Transverse colon (tissue), 4 donors: ENCODE data around the gene ZSWIM1. TPM values are rescaled to one million over a fixed set of nuclear protein-coding genes. Genes with fewer than 3 reads are reported as not detected.

Experiments
- DNase-seq: peaks from one replicate; pipeline ENCODE4 v3.0.0-alpha.2; 2019
- H3K27ac ChIP-seq, 4 donors: fragments of 200-600 bp; sonication (generic); 2 replicates each; pipeline ENCODE4 v1.5.1; 2016 to 2018; ENCODE audit warnings: inconsistent platforms in 4 of 4
- H3K27me3 ChIP-seq: fragments of 200-600 bp; sonication (generic); 2 replicates; pipeline ENCODE4 v1.5.1; 2017; ENCODE audit warnings: inconsistent platforms
- H3K36me3 ChIP-seq, 4 donors: fragments of 200-600 bp; sonication (generic); 2 replicates each; pipeline ENCODE4 v1.5.1; 2017 to 2019; ENCODE audit warnings: inconsistent platforms in 4 of 4
- H3K4me1 ChIP-seq, 4 donors: fragments of 200-600 bp; sonication (generic); 2 replicates each; pipeline ENCODE4 v1.5.1; 2017 to 2020; ENCODE audit warnings: inconsistent platforms in 4 of 4
- H3K4me3 ChIP-seq, 4 donors: fragments of 200-600 bp; sonication (generic); 1 replicate in 1 of 4; 2 replicates in 3 of 4; pipeline versions ENCODE4 v1.5.1 to v1.6.1; 2017 to 2019; ENCODE audit warnings: inconsistent platforms in 4 of 4
- H3K9me3 ChIP-seq, 2 donors: fragments of 200-600 bp; sonication (generic); 2 replicates each; pipeline ENCODE4 v1.5.1; 2017 to 2019; ENCODE audit warnings: inconsistent platforms in 2 of 2
- CTCF ChIP-seq, 5 experiments: fragments of 200-600 bp in 3 of 5; fragments of 450-650 bp in 2 of 5; sonication (generic) in 3 of 5; IDR thresholded peaks; 1 replicate in 2 of 5; 2 replicates in 3 of 5; pipeline ENCODE4 v1.5.1; 2016 to 2017; ENCODE audit warnings: antibody characterized with exemption in 5 of 5, inconsistent platforms in 3 of 5, mild to moderate bottlenecking in 2 of 5, moderate library complexity in 1 of 5
- EP300 ChIP-seq: sonication (generic); formaldehyde crosslinking; IDR thresholded peaks from one replicate; pipeline ENCODE4 v1.6.1; 2017; ENCODE audit warnings: antibody characterized with exemption, low read depth
- POLR2A ChIP-seq: fragments of 450-650 bp; IDR thresholded peaks from one replicate; pipeline ENCODE4 v1.6.1; 2016; ENCODE audit warnings: antibody characterized with exemption, mild to moderate bottlenecking, moderate library complexity
- POLR2AphosphoS5 ChIP-seq, 3 donors: sonication (generic); formaldehyde crosslinking; IDR thresholded peaks; one replicate each; pipeline ENCODE4 v1.6.1; 2016; ENCODE audit warnings: antibody characterized with exemption in 3 of 3
- WGBS, 2 donors: methylation state at CpG; one replicate each; pipeline ENCODE4 v1.1.5; 2018; ENCODE audit warnings: low coverage in 1 of 2; 5-methylcytosine and 5-hydroxymethylcytosine counted together
- in situ Hi-C, 4 donors: fragments of 200-750 bp; cut with MboI; loops; one replicate each; pipeline versions ENCODE4 v1.15.0 to v1.15.1; 2017; ENCODE audit warnings: low sequenced_read_pairs in 3 of 4, low pct_ligation_motif_present in 1 of 4, low pct_unique_long_range_greater_than_20kb in 1 of 4
- intact Hi-C: fragments of 100-400 bp; cut with DNase I; formaldehyde crosslinking; loops from one replicate; pipeline ENCODE4 v1.15.1; 2023; ENCODE audit warnings: low total_unique reads
- total RNA-seq, 4 donors: library from RNA; depleted of rRNA; stranded (reverse); fragments of >200 nt; gene quantifications; one replicate each; pipeline ENCODE4 v1.1.0, GENCODE V29; 2016

The ZSWIM1 gene
- total RNA-seq, 4 donors from 2014 or later = 11.0 to 82.6 (median 16.0) TPM

- H3K36me3 ChIP-seq = no peaks in the 10 kb centered on the region
- WGBS, 2 donors = 84 to 88% methylated on average over 4 to 7 of the region's 7 CpGs
- H3K4me1 ChIP-seq = peaks cover 0 to 67% (median 21%) of the 10 kb centered on the region in 4 donors
- TF ChIP-seq CTCF (IDR thresholded peaks at IDR 0.05) (no peak), POLR2AphosphoS5 (IDR thresholded peaks at IDR 0.05) (no peak), EP300 (no peak)
- H3K4me3 ChIP-seq = no peak overlapping the region
- intact Hi-C loops = no loop called here
- no peaks in the 10 kb centered on the region for H3K9me3 ChIP-seq
- in situ Hi-C loops = no loop called here
- H3K27me3 ChIP-seq = no peaks in the 10 kb centered on the region
- DNase-seq = no peak
- peak overlapping the region in 2 of 4 donors; percentile 5 to 53 for H3K27ac ChIP-seq
Measured at GRCh38 chr20:45863543-45864470, 17.2 kb upstream of the ZSWIM1 start.

- no peaks in the 10 kb centered on the region for H3K36me3 ChIP-seq
- no peak for DNase-seq
- H3K4me1 ChIP-seq = peaks cover 0 to 52% (median 13%) of the 10 kb centered on the region in 4 donors
- WGBS, 2 donors = 95 to 97% methylated on average over 5 of the region's 5 CpGs
- no peak overlapping the region for H3K4me3 ChIP-seq
- TF ChIP-seq POLR2A (no peak), CTCF (IDR thresholded peaks at IDR 0.05) (no peak), POLR2AphosphoS5 (IDR thresholded peaks at IDR 0.05) (no peak), EP300 (no peak)
- no peaks in the 10 kb centered on the region for H3K9me3 ChIP-seq
- no peaks in the 10 kb centered on the region for H3K27me3 ChIP-seq
- in situ Hi-C loops (no loop called here), intact Hi-C loops (no loop called here)
- H3K27ac ChIP-seq = peak overlapping the region; percentile 28 to 61 (median 60)
Measured at GRCh38 chr20:45866454-45866853, 14.6 kb upstream of the ZSWIM1 start.

- H3K27ac ChIP-seq = peak overlapping the region; percentile 58 to 66 (median 61)
- no peak for DNase-seq
- in situ Hi-C loops = no loop called here
- H3K9me3 ChIP-seq = no peaks in the 10 kb centered on the region
- H3K36me3 ChIP-seq = no peaks in the 10 kb centered on the region
- WGBS, 2 donors = 40 to 47% methylated on average over 3 to 6 of the region's 6 CpGs
- H3K27me3 ChIP-seq = no peaks in the 10 kb centered on the region
- no peak for TF ChIP-seq CTCF (IDR thresholded peaks at IDR 0.05)
- no peak for TF ChIP-seq POLR2A
- TF ChIP-seq EP300 = no peak
- TF ChIP-seq POLR2AphosphoS5 (IDR thresholded peaks at IDR 0.05) = no peak
- H3K4me1 ChIP-seq = peaks cover 0 to 43% (median 10%) of the 10 kb centered on the region in 4 donors
- intact Hi-C loops = no loop called here
- H3K4me3 ChIP-seq = no peak overlapping the region
Measured at GRCh38 chr20:45867136-45867818, 13.8 kb upstream of the ZSWIM1 start.

GRCh38 chr20:45867819-45868176, 13.2 kb upstream of the ZSWIM1 start:
- no peaks in the 10 kb centered on the region for H3K36me3 ChIP-seq
- no peak overlapping the region for H3K4me3 ChIP-seq
- H3K27ac ChIP-seq = peak overlapping the region; percentile 58 to 66 (median 61)
- intact Hi-C loops (no loop called here), in situ Hi-C loops (no loop called here)
- no peak for TF ChIP-seq POLR2AphosphoS5 (IDR thresholded peaks at IDR 0.05)
- H3K27me3 ChIP-seq = no peaks in the 10 kb centered on the region
- H3K9me3 ChIP-seq = no peaks in the 10 kb centered on the region
- no peak for DNase-seq
- H3K4me1 ChIP-seq = peaks cover 0 to 38% (median 7%) of the 10 kb centered on the region in 4 donors
